HG02840 (cell line): ENCODE data around the gene SLC22A23.

ENCODE experiments used
- ATAC-seq: cut with Tn5 transposase; IDR thresholded peaks from one replicate; pipeline ENCODE4 v1.9.1; 2021; ENCODE audit warnings: mild to moderate bottlenecking, moderate library complexity, moderate number of reproducible peaks; ENCODE audit not compliant: unreplicated experiment, low FRiP score

SLC22A23 gene

GRCh38 chr6:3324262-3324942, 132.4 kb downstream of the SLC22A23 start:
- ATAC-seq: peak; percentile 50

DNA sequence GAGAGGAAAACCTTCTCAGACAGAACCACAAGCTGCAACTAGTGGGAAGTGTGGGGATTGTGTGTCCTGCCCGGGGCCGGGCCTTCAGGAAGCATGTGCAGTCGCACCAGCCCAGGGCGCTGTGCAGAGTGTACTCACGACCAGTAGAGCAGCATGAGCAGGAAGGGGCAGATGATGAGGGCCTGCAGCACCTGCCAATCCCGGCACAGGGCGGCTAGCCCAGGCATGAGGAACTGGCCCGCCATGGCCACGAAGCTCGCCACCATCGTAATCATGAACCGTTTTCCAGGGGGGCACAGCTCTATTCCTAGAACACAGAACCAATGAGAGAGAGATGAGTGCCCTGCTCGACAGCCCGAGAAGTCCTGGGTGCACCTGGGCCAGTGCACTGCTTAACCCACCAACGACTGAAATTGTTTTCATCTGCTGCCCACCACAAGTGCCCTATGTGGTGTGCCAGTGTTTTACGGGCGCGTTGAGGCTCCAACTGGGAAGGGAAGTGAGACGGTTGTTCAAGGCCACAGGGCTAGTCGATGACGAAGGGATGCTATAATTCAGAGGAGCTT, 133.1 kb downstream of the SLC22A23 start:
- ATAC-seq: no peak

DNA sequence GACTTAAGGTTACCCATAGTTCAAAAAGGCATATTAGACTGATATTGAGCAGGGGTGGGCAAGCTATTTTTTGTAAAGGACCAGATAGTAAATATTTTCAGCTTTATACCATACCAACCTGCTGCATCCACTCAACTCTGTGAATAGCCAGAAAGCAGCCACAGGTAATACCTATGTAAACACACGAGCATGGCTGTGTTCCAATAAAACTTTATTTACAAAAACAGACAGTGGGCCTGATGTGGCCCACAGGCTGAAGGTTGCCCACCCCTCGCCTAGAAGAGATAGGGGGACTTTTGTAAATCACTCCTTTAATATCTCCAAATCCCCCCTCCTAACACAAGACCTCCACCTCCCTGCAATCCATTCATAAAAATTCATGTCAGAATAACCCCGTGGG, 133.7 kb downstream of the SLC22A23 start:
- no peak for ATAC-seq

- no peak for ATAC-seq
These were observed 134.4 kb downstream of the SLC22A23 start for GRCh38 chr6:3322366-3322890.

GRCh38 chr6:3321875-3322274, 135.0 kb downstream of the SLC22A23 start:
- no peak for ATAC-seq

DNA sequence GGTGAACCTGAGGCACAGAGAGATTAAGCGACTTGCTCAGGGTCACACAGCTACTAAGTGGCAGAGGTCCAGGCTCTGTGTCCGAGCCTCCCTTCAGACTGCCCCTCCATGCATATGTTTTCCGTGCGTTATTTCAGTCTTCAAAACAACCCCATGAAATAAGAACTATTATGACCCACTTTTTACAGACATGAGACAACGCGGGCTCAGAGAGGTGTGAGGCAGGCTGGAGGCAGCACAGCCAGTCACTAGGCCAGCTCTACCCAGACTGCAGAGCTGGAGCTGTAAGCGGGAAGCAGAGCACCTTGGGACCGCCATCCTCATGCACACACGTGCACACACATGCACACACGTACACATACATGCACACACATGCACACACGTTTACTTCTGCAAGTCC, 135.8 kb downstream of the SLC22A23 start:
- no peak for ATAC-seq

- no peak for ATAC-seq
These were observed 136.5 kb downstream of the SLC22A23 start for GRCh38 chr6:3320238-3320811.

GRCh38 chr6:3319610-3320200, 137.1 kb downstream of the SLC22A23 start:
- no peak for ATAC-seq

GRCh38 chr6:3318821-3319540, 137.9 kb downstream of the SLC22A23 start:
- ATAC-seq: no peak

- ATAC-seq: no peak
These were observed 138.6 kb downstream of the SLC22A23 start for GRCh38 chr6:3318226-3318625.

GRCh38 chr6:3317741-3318211, 139.1 kb downstream of the SLC22A23 start:
- ATAC-seq: no peak

DNA sequence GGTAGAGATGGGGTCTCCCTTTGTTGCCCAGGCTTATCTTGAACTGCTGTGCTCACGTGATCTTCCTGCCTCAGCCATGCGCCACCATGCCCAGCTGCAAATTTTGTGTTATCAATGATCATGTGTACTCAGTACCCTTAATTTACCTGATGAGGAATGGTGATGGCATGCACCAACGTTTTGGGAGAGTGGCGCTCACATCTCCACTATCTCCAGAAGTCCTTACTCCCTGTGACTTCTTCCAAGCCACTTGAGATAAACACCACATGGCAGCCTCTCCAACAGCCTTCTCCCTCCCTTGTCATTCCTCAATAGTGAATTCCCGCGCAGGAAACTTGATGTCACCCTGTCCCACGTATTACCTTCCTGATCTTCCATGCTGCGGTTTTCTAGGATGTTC, 140.0 kb downstream of the SLC22A23 start:
- no peak for ATAC-seq

DNA sequence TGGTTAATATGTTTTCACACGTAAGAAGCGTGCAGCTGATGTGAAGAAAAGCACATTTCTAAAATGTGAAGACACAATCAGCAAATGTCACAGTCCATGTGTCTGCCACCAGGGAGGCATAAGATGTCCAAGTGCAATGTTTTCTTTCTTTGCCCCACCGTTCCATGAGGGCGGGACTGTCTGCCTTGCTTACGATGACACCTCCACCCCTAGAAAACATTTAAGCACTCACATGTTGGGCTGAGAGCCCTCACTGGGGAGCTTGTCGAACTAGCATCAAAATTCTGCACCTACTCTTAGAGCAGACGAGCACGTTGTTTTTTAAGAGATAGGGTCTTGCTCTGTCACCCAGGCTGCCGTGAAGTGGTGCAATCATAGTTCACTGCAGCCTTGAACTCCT, 140.5 kb downstream of the SLC22A23 start:
- no peak for ATAC-seq

DNA sequence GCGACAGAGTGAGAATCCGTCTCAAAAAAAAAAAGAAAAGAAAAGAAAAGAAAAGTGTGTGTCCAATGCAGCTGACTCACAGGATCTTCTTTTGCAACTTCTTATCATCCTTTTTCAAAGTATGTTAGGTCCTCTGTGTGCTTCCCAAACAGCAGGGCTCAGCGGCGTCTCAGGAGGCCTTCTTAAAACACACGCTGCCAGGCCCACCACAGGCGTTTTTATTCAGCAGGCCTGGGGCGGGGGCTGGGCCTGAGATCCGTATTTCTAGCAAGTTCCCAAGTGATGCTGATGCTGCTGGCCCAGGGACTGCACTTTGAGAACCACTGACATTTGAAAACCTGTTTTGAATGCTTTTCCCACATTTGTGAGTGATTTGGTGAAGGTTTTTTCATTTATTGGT, 141.0 kb downstream of the SLC22A23 start:
- ATAC-seq: no peak

DNA sequence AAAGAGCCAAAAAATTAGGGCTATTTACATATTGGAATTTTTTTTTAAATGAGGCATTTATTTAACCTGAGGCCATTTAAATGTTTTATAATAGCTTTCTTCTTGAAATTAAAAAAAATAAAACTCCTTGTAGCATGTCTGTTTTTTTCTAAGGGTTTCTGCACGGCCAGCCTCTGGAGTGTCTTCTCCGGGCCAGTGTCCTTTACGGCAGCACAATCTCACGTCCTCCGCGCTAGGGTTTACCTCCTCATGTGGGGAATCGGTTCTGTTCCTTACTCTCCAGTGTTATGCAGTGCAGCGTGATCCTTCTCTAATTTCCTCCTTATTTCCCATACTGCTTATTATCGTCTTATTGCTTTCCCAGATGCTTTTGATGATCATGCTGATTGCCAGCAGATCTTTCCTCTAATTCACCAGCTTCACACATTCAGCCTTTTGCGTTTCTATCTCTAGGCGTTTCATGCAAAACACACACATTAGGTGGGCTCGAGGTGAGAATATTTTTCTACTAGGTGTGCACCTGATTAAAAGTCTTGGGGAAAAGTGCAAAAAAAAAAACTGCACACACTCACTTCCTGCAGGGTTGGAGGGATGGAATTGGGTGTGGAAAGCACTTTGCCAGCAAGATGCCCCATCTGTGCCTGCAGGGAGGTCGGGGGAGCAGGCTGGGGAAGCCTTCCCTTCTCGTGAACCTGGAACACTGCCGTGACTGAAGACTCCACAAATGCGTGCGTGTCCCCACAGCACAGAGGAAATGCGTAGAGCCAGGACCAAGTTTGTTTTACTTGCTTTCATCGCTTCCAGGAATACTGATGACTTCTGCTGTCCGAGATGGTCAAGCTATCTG, 142.0 kb downstream of the SLC22A23 start:
- ATAC-seq: no peak

DNA sequence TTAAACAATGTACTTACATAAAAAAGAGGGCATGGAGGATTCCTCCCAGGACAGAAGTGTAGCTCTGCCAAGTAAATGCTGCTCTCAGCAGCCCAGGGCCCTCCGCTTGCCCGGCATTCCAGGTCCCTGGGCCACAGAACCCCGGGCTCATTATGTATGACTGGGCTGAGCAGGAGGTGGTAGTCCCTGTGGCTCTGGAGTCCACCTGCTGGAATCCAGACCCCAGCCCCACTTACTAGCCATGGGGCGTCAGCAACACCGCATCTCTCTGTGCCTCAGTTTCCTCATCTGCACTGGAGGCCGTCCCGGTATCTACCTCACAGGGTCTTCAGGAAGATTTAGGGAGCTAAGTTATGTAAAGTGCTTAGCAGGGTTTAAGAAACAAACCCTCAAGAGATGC, 142.7 kb downstream of the SLC22A23 start:
- ATAC-seq: no peak

GRCh38 chr6:3312604-3313231, 144.1 kb downstream of the SLC22A23 start:
- ATAC-seq: no peak

- no peak for ATAC-seq
These were observed 145.0 kb downstream of the SLC22A23 start for GRCh38 chr6:3311826-3312225.

- no peak for ATAC-seq
These were observed 146.1 kb downstream of the SLC22A23 start for GRCh38 chr6:3310703-3311102.
